Mammary epithelial cell (primary cell): ENCODE measurements around the gene SLC6A8.

ENCODE experiments used
- EZH2 ChIP-seq: IDR thresholded peaks from 2 replicates; pipeline ENCODE4 v1.6.1; 2012; ENCODE audit warnings: low read length, inconsistent platforms, borderline replicate concordance
- TF ChIP-seq, protein P1 (sequence below), 2 donors: IDR thresholded peaks in 1 of 2; conservative IDR thresholded peaks in 1 of 2; 2 replicates each; pipeline ENCODE4 v1.5.1; 2011 to 2012; ENCODE audit warnings: inconsistent platforms in 2 of 2, low read length in 2 of 2, mild to moderate bottlenecking in 2 of 2, control low read depth in 1 of 2, low read depth in 1 of 2; ENCODE audit not compliant: insufficient read depth in 1 of 2; ENCODE audit errors: extremely low read depth in 1 of 2

DNA sequence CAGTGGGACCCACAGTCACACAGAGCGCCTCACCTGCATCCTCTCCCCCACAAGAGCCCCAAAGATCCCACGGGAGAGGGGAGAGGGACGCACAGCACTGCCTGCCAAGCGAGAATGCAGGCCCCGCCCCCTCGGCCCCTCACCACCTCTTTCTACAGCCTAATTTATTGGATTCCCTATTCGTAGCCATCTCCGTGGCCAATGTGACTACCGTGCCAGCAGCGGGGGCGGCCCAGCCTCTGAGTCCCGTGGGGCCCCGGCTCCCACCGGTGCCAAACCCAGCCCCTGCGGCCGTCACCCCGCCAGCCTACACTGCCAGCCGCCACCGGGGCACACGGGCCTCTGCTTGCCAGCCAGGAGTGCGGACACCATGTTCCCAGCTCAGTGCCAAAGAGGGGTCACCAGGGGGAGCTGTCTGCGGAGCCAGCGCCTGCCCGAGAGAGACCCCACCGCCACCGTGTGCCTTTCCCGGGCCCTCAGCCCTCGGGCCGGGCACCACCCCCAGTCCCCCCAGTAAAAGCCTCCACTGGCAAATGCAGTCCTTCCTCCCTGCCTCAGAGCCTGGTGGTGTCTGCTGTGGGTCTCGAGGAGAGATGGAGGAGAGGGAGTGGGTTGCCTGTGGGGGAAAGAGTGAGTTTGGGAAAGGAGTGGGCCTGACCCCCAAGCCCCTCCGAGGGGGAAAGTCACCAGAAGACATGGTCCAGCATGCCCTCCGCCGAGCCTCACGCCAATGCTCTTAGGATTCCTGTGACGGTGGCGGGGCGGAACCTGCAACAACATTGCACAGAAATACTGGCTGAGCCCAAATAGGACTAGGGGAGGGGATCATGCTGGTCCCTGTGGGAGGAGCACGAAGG is 56.7 kb downstream of the SLC6A8 start:
- TF ChIP-seq, protein P1, sequence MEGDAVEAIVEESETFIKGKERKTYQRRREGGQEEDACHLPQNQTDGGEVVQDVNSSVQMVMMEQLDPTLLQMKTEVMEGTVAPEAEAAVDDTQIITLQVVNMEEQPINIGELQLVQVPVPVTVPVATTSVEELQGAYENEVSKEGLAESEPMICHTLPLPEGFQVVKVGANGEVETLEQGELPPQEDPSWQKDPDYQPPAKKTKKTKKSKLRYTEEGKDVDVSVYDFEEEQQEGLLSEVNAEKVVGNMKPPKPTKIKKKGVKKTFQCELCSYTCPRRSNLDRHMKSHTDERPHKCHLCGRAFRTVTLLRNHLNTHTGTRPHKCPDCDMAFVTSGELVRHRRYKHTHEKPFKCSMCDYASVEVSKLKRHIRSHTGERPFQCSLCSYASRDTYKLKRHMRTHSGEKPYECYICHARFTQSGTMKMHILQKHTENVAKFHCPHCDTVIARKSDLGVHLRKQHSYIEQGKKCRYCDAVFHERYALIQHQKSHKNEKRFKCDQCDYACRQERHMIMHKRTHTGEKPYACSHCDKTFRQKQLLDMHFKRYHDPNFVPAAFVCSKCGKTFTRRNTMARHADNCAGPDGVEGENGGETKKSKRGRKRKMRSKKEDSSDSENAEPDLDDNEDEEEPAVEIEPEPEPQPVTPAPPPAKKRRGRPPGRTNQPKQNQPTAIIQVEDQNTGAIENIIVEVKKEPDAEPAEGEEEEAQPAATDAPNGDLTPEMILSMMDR (conservative IDR thresholded peaks at IDR 0.05 in 1 of 2, IDR thresholded peaks at IDR 0.05 in 1 of 2; ENCODE audit: extremely low read depth in 1 of 2, insufficient read depth in 1 of 2, low read depth in 1 of 2, low read length in 2 of 2): peak; percentile 2 to 36
- TF ChIP-seq EZH2: no peak
